DMS114 treated with DMSO at 0.1 percent for 48 hours (cell line): ENCODE results near the gene SRGAP1.
"Not testable (repeated sequence)": the region's sequence is repeated elsewhere in the genome, so short reads cannot be mapped to it uniquely, and the experiment has no call there.

Experiments used
- DNase-seq: peaks from one replicate; lab custom pipeline; 2025; ENCODE audit not compliant: unreplicated experiment; lab: John Stamatoyannopoulos, UW

The SRGAP1 gene

DNA sequence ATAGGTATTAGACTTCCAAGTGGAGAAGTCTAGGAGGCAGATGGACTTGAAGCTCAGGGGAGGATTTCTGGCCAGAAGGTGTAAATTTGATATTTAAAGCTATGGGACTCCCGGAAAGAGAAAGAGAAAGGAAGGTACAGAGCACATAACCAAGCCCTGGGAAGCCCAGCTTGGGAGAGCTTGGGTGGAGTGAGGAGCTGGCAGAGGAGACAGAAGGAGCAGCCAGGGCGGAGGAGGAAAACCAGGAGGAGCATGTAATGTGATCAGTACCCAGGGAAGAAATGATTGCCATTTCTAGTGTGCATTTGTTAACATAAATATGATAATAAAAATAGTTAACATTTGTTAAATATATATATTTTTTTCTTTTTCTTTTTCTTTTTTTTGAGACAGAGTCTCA, 310.2 kb downstream of the SRGAP1 start:
- DNase-seq = no peak

DNA sequence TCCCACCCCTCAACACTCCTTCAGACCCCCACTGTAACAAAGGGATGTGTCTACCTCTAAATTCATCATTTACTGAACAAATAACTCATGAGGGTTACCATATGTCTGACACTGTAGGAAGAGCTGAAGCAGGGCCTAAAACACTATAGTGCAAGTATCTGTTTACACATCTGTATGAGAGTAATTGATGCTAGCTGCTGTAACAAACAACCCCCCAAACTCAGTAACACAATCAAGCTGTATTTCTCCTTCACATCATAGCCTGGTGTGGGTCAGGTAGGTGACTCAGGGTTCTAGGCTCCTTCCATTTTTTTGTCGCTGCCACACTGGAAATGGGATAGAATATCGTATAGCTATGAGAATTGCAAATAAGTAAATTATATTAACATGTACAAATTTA, 312.6 kb downstream of the SRGAP1 start:
- no peak for DNase-seq

DNA sequence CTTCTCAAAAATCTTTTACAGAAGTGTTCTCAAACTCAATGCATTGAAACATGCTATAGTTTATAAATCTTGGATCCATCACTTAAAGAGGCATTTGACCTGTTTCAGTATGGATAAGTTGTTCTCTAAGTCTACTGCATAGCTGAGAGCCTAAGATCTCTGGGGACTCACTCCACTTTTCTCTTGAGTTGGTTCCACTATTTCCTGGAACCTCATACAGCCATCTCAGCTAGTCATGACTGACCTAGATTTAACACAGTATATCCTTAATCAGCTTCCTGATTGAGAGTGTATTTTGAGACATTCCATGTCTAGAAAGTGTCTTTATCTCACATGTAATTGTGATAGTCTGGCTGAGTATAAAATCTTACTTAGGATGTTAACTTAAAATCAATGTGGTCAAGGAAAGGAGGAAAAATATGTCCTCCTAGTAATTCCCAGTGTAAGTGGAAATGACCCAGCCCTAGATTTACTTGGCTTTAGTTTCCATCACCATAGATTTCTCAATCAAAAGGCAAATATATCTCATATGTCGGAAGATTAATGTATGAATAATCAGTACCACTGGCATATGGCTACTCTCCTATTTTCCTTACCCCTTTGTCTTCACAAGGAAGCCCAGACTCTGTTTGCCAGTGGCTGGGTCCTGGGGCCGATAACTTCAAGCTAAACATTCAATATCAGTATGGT, 315.7 kb downstream of the SRGAP1 start:
- no peak for DNase-seq

DNA sequence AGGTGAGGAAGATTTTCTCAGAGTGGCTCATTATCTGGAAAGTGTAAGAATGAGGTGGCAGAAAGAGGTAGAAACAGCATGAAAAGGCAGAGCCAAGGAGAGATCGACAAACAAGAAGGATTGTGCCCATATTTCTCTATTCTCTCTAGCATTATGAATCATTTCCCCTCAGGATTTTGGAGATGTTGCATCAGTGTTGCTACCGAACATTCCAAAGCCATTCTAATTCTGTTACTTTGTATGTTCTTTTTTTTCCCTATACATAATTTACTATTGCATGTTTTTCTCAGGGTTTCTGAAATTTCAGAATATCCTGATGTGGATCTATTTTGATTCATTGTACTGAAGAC, 316.2 kb downstream of the SRGAP1 start:
- DNase-seq = no peak

DNA sequence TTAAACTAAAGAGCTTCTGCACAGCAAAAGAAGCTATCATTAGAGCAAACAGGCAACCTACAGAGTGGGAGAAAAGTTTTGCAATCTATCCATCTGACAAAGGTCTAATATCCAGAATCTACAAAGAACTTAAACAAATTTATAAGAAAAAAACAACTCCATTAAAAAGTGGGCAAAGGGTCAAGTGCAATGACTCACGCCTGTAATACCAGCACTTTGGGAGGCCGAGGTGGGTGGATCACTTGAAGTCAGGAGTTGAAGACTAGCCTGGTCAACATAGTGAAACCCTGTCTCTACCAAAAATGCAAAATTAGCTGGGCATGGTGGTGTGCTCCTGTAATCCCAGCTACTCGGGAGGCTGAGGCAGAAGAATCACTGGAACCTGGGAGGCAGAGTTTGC, 322.1 kb downstream of the SRGAP1 start:
- not testable (repeated sequence) for DNase-seq

DNA sequence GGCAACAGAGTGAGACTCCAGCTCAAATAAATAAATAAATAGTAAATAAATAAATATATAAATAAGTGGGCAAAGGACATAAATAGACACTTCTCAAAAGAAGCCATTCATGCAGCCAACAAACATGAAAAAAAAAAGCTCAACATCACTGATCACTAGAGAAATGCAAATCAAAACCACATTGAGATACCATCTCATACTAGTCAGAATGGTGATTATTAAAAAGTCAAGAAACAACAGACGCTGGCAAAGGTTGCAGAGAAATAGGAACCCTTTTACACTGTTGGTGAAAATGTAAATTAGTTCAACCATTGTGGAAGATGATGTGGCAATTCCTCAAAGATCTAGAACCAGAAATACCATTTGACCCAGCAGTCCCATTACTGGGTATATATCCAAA, 322.5 kb downstream of the SRGAP1 start:
- DNase-seq = not testable (repeated sequence)

DNA sequence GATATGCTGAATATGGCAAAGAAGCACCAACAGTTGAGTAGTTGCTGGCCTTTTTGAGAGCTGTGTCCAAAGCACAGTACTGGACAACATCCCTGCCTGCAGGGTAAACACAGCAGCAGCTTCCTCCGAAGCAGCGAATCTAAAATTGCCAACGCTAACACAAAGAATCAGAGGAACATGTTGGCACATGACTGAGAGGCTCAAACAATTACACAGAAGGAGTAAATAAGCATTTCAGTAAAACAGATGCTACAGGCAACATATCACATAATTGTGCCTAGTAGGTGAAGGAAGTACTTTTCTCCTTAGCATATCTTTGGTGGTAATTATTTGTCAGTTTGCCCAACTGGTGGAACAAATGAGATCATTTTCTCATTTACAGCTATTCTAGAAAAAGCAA, 325.5 kb downstream of the SRGAP1 start:
- no peak for DNase-seq

DNA sequence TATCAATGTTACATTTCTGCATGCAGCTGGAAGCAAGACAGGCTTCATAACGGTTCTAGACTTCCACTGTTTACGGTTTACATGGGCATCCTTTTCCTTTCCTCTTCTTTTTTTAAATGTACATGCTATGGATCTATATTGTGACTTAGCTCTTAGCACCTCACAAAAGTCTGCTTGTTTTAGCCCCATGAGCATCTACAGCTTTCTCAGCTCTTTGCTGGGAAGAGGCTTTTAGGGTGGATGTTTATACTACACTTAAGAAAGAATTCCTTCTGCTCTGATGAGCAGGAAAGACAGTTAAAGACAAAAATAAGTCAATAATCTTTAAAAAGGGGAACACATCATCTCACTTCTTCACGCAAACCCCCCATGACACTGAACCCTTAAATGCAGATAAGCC, 326.2 kb downstream of the SRGAP1 start:
- no peak for DNase-seq

DNA sequence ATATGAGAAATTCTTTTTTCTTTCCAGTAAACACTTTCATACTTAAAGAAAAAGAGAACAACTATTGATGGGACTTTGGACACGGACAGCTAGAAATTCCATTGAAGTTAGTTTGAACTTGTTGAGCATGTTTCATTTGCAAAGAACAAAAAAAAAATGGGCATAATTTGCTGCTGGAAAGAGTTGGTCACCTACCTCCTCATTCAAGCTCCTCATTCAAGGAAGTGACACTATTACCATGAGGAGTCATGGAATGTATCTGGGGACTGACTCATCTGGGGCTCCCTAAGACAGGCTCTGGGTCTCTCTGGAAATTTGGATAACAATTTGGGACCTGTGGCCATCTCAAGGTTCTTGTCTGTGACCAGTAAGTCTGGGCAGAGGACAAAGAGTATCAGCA, 327.2 kb downstream of the SRGAP1 start:
- DNase-seq = no peak

DNA sequence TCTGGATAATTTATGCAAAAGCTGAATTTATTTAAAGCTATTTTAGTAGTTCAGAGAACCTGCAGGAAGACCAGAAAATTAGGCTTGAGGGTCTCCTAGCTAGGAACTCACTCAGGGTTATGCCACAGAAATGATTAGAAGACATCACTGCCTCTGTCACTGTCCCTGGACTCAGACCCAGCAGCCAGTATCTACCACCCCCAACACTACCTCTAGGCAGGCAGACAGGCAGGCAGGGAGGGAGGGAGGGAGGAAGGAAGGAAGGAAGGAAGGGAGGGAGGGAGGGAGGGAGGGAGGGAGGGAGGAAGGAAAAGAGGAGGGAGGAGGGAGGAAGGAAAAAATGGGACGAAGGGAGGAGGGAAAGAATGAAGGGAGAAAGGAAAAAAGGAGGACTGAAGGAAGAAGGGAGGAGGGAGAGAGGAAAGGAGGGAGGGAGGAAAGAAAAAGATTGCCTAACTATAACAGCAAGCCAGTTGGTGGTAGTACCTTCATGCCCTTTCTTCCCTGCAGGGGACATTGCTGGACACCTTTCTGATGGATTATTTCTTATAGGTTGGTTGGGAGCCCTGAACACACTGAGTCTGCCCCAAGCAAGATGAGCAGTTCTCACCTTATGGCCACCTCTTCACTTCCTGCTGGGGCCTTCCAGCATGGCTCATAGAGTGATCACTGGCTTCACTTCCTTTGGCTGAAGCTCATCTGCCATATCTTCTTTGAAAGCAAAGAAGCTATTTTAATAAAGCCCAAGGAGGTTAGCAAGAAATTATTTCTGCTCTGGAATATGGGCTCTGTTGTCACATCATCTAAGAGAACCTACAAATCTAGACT, 327.9 kb downstream of the SRGAP1 start:
- no peak for DNase-seq

DNA sequence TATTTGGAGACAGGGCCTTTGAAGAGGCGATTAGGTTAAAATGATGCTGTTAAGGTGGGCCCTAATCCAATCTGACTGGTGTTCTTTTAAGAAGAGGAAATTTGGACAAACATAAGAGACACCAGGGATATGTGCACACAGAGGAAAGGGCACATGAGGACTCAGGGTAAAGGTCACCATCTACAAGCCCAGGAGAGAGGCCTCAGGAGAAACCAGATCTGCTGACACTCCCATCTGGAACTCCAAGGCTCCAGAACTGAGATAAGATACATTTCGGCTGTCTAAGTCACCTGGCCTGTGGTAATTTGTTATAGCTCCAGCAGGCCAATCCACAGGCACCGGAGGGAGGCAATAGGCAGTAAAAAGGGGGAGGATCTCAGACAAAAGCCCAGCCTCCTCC, 329.0 kb downstream of the SRGAP1 start:
- no peak for DNase-seq

DNA sequence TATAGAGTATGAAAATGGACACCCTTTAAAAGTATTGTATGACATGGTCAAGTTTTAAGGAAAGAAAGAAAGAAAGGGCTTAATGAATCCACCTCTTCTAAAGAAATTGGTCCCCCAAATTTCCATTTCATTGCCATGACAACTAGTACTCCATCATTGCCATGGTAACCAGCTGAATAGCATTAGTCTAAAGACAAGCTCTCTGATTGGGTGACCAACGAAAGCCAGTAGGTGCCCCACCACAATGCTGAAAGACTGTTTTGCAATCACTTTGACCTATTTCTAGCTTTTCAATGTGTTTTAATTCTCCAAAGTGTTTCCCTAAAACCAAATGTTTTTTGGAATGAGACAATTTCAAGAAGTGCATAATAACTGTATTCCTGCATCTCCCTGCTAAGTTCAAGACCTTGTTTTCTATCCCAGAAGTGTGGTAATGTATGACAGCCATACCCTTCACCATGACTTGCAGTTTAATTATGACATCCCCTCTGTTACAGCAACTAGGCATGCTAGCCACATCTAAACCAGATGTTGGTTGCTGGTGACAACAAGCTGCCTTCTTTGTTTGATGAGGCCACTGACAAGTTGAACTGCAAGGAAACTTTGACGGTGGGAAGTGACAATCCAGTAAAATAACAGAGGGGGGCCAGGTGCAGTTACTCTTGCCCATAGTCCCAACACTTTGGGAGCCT, 330.9 kb downstream of the SRGAP1 start:
- no peak for DNase-seq

DNA sequence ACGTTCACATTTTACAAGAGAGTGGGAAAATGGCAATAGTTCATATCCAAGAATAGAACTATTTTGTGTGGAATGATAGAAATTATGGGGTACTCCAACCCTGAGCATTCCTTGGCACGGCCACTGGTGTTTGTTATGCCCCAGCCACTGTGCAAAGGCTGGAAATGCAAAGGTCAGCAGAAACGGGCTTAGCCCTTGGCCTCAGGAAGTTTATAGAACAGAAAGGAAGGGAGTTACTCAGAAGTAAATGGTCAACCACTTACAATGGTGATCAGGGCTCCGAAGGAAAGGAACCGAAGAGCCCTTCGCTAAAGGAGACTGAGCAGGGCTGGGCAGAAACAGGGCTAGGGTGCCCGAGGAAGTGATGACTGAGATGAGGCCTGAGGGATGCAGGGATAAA, 332.5 kb downstream of the SRGAP1 start:
- no peak for DNase-seq

DNA sequence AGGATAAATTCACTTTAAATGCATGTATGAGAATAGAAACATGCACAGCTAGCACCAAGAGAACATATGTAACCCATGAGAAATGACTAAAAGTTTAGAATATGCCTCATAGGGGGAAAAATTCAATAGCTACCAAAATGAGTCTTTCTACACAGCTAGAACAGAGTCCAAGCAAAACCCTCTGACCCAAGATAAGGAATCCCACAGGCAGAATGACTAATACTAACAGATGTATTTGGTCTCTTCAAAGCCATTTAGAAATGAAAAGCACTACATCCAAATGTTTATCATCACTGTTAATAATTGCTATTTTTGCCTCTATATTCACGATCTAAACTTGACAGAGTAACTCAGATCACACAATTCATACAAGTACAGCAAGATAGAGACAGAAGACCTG, 333.6 kb downstream of the SRGAP1 start:
- no peak for DNase-seq

DNA sequence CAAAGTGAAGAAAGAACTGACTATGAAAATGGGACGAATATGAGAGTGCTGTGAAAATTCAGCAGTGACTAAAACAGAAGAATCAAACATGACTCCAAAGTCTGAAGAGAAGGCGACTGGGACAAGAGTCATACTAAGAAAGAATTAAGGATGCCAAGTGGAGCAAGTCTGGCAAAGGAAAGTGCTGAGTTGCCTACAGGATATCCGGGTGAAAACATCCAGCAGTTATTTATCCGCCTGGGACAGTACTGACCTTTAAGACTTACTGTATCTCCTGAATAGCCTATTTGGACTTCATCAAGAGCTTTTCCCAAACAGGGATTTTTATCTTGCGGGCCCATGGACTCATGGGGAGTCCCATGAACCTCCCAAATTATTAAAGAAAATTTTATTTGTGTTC, 336.5 kb downstream of the SRGAP1 start:
- no peak for DNase-seq

DNA sequence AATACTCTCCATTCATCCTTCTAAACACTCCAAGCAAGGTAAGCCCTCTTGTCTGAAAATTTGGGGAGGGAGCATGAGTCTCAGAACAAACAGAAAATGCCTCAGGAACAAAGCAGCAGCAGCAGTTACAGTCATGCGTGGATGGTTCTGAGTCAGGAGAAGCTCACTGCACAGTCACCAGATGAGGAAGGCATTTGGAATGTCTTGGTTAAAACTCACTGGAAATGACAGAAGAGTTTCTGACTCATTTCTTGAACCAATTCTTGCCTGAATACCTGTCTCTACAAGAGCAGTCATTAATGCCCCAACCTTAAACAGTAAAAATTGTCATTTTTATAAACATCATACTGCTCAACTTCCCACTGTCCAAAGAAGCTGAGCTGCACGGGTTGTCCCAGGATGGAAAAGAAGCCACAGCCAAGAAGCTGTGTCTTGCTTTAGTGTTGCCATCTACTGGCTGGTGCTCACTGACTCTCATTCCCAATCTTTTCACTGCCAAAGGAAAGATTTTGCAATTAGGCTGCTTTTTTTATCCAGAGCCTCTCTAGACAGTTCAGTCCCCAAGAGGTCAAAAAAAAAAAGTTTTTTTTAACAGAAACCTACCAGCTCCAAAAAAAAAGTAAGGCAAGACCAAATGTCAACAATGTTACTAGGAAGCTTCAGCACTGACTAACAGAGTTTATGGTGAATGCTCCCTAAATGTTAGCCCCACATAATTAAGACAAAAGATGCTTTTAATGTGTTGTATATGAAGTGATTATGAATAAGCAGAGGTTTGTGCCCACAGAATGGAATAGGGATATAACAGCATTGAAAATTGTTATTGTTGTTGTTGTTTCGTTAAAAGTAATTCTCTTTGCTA, 337.2 kb downstream of the SRGAP1 start:
- peak; percentile 59 for DNase-seq

DNA sequence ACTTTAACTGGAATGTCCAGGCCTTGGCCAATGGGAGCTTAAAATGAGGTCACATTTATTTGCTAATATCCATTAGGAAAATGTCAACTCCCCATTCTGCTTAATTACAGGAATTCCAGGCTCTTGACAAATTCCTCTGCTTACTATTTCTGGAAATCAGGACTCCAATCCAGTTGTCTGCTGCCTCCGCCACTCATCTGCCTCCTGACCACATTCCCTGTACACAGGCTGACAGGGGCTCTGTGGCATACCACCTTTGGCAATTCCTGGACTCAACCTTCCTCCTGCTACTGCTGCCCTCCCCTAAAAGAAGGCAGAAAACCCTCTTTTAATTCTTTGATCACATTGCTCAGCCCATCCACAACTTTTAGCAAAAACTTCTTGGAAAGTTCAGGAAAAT, 339.7 kb downstream of the SRGAP1 start:
- no peak for DNase-seq

DNA sequence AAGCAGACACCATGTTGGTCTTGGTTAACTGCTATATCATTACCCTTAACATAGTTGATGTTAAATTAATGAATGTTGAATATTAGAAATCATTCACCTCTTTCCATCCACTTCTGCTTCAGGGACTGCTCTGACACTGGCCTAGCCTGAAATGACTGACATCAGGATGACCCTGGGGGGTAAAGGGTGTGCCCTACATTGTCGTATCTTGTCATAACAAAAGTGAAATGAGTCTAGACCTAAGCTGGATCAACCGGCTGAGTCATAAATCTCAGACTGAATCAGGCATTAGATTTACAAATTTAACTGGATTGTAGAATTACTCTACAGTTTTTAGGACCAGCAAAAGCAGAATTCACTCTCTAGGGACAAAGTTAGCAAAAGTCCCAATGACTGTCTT, 342.3 kb downstream of the SRGAP1 start:
- no peak for DNase-seq

DNA sequence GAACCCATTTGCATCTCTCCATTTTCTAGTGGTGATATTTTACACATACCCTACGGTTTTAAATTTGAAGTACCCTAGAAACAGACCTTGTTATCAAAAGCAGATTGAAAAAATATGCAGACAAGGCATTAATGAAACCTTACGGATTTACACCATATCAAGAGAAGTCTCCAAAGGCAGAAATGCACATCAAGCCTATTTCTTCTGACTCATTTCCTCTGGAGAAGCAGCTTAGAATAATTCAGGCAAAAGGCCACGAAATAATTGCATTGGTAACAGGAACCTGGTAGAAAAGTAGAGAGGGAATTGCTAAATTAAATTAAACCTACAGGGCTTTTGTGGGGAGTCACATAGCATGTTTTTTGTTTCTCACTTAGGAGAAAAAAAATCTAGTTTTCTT, 342.9 kb downstream of the SRGAP1 start:
- no peak for DNase-seq

DNA sequence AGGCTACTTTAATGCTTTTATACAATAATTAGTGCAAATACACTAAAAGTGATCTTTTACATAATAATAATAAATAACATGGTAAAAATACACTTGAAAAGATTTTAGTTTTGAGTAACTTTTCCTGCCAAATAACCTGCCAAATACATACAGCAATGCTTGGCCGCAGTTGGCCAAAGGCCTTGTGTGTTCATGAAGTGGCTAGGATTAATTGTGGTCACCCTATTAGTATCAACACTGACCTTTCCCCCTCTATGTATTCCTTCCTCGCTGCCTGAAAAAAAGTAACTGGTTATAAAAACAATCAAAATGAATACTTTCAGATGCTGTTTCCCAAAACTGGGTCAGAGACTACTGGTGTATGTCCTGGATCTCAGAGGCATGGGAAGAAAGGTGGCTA, 343.3 kb downstream of the SRGAP1 start:
- no peak for DNase-seq

DNA sequence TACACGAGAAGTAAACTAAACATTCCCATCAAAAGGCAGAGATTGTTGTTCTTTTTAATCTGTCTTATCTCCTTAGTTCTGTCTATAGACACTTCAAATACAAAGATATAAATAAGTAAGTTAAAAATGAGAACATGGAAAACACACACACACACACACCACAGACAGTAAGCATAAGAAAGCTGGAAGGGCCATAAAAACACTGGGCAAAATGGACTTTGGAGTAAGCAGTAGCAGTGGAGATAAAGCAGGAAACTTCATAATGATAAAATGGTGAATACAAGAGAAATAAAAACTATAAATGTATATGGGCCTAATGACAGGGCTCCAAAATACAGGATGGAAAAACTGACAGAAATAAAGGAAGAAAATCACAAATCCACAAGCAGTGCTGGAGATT, 345.0 kb downstream of the SRGAP1 start:
- no peak for DNase-seq
